Activated CD8-positive, alpha-beta memory T cell treated with anti-CD3 and anti-CD28 coated beads, Interleukin-2, amount 50 U/mL, for 1 hour (primary cell): ENCODE results near the gene TMEM239.

ENCODE experiments used
- DNase-seq: peaks from one replicate; pipeline ENCODE4 v3.0.0-alpha.2; 2020; ENCODE audit errors: extremely low read depth

The TMEM239 gene

DNA sequence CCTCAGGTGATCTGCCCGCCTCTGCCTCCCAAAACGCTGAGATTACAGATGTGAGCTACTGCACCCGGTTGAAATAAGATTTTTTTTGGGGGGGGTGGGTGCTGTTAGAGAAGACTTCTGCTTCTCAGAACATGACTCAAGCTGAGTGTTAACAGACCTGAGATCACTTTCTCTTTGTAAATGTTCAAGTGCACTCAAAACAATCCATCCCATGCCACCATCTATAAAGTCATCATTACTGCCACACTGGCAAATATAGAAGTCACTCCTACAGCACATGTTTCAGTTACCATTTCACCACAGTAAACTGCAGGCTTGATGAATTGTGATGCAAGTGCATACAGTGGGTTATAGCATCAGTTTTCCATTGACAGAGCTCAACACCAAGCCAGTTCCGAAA is 33.4 kb downstream of the TMEM239 start:
- no peak for DNase-seq

DNA sequence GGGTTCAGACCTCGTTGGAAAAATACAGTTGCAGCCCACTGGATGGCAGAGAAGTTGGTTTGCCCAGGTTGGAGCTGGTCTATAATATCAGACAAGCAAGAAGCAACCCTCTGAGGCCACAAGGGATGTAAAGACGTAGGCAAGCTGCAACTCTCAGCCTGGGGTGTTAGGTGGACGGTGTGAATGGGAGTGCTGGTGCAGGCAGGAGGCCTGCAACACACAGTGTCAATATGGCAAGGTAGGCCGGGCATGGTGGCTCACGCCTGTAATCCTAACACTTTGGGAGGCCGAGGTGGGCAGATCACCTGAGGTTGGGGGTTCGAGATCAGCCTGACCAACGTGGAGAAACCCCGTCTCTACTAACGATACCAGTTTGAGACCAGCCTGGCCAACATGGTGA is 34.9 kb downstream of the TMEM239 start:
- no peak for DNase-seq

DNA sequence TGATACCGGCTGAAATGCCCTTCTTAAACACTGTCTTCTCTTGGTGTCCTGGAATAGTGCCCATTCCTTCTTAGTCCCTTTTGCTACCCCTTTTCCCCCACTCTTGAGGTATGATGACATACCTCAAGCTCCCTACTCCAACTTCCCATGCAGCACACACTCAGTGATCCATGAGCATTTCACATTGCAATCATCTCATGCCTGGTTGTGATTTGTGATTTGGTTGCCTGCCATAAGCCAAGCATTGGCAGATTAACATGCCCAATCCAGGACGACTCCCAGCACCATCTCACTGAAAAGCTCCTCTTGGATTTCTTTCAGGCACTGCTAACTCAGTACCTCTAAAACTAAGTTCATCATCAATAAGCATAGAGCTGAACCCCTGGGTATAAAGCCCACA is 42.4 kb downstream of the TMEM239 start:
- no peak for DNase-seq

DNA sequence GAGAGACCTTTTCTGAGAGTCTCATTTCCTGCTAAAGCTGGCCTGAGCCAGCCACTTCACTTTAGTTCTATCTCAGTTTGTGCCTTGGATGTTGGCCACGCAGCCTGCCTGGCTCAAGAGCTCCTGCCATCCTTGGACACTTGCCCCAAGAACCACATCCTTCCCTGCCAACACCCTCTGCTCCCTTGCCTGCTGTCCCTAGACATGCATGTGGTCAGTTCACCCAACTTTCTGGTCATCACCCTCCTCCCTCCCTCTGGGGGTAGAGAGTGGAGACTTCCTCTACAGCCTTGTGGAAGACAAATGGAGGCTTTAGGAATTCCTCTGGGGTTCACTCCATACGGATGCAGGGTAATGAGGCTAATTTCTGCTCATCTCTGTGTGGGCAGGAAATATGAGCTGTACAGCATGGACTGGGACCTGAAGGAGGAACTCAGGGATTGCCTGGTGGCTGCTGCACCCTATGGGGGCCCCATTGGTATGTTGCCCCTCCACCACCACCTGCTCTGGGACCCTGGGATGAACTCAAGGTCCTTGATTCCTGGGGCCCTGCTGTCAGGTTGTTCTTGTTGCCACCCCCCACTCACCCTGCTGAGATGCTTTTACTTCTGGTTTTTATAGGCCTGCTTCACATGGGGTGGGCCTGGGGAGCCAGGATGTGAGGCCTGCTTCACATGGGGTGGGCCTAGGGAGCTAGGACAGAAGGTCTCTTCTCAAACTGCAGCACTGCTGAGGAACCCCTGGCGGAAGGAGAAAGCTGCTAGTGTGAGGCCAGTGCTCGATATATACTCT is 43.4 kb downstream of the TMEM239 start:
- DNase-seq, result no peak

DNA sequence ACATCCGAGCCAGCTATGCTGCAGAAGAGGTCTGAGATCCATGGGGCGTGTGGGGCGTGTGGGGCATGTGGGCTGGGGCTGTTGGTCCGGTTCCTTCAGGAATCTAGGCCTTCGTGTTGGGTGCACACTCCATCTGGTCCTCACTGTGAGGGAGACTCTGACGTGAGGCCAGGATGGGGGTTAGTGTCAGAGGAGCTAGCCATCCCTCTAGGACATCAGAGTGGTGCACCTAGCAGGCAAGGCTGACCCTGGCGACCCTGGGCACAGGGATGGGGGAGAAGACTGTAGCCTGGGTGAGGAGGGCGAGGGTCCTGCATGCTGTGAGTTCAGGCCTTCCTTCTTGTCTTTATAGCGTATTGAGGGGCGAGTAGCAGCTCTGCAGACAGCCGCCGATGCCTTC is 48.5 kb downstream of the TMEM239 start:
- DNase-seq, result no peak

DNA sequence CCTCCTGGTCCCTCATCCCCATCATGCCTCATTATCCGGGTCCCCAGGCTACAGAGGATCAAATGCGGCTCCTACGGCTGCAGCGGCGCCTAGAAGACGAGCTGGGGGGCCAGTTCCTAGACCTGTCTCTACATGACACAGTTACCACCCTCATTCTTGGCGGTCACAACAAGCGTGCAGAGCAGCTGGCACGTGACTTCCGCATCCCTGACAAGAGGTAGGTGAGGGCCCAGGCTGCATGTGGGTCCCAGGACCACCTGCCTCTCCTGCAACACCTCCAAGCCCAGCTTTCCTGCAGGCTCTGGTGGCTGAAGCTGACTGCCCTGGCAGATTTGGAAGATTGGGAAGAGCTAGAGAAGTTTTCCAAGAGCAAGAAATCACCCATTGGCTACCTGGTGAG is 48.9 kb downstream of the TMEM239 start:
- DNase-seq, result no peak

DNA sequence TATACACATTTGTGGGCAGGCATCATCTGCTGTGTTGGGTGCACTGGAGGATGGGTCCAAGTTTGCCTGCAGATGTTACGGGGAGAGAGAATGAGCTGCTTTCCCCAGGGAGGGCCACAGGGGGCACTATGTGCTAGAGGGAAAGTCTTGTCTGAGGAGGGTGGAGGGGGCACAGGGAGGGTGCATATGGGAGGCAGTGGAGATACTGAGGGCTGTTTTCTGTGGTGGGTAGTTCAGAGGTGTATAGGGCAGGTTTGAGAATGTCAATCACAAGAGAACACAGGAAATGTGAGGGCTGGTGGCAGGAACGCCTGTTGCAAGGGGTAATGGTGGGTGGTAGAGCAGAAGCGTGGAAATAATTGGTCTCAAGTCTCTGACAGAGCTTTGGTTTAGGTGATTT is 49.5 kb downstream of the TMEM239 start:
- no peak for DNase-seq

DNA sequence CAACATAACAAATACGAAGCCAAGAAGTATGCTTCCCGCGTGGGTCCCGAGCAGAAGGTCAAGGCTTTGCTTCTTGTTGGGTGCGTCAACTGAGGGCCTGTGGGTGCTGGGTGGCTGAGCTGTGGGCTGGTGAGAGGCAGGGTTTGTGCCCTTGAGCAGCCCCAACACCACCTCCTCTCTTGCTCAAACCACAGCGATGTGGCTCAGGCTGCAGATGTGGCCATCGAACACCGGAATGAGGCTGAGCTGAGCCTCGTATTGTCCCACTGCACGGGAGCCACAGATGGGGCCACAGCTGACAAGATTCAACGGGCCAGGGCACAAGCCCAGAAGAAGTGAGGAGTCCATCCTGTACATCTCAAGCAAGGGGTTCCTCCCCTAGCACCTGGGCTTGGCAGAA is 50.1 kb downstream of the TMEM239 start:
- no peak for DNase-seq

DNA sequence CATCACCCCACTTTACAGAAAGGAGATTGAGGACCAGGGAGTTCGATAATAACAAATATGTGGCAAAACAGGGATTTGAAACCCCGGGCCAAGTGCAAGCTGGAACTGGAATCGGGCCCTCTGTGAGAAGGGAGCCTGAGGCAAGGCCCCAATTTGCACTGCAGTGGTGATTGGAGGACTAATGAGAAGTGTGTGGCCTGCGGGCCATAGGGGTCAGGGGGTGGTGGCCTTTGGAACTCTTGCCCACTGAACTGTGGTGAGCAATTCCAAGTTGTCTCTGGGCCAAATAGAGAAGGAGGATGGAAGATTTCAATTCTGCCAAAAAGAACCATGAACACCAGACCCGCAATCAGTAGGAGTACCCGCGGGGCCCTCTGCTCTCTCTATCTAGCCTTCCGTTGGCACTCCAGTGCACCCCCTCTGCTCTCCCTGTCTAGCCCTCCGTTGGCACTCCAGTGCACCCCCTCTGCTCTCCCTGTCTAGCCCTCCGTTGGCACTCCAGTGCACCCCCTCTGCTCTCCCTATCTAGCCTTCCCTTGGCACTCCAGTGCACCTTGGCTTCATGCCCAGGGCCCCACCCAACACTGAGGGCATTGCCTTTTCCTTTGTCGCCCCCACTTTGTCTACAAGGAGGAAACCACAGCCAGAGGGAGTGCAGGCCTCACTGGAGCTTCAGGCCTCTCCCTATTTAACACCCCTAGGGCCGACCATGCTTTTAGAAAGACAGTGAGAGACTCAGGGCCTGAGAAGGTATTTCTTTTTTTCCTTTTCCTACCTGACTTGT is 51.1 kb downstream of the TMEM239 start:
- no peak for DNase-seq
